NOMO-1 treated with DMSO at 0.1 percent for 48 hours (cell line): ENCODE measurements around the gene SCN9A.

Experiments used
- DNase-seq: peaks from one replicate; lab custom pipeline; 2025; ENCODE audit not compliant: unreplicated experiment; lab: John Stamatoyannopoulos, UW

Gene SCN9A

DNA sequence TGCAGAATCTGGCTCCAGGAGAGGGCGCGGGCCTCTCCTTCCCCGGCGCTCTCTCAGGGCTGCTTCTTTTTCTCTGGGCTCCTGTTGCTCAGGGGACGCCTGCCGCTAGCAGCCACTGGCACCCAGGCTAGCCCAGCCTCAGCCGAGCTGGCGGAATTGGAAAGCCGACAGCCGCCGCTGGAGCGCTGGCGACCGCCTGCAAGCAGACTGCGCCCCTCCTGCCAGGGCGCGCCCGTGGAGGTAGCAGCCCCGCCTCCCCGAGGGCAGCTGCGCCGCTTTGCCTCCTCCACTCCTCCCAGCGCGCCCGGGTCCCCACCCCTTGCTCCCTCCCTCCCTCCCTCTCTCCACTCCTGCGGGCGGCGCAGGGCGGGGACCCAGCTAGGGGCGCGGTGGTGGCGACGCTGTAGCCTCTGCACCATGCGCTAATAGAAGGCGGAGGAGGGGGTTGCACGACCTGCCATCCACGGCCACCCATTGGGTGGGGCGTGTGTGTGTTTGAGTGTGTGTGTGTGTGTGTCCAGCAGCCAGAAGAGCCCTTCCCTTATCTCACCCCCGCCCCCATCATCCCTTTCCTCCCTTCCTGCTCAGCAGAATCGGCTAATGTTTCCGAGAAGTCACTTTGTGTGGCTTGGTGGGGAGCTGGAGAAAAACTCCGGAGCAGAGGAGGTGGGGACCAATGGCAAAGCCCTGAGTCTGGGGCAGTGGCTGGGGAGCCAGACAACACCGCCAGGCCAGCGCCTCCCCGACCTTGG lies at the start of gene SCN9A:
Gene SCN9A (minus strand): TSS at position 209 of the 752 bp plus-strand sequence. CDS start 64,188 bp downstream, outside the sequence.
- DNase-seq: peak; percentile 6

GRCh38 chr2:166424841-166425240 lies 49.1 kb upstream of the SCN9A start:
- no peak for DNase-seq

DNA sequence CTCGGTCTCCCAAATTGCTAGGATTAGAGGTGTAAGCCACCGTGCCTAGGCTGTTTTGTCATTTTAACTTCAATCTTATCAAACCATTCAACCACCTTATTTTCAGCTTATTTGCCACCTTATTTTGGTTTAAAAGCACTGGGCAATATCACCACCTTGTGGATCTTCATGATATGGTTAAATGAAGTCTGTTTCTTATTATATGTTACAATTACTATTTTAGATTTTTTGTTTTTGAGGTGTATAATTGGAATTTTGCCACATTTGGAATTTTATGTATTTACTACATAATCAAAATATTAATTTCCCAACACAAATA lies 43.8 kb upstream of the SCN9A start:
- DNase-seq: no peak

DNA sequence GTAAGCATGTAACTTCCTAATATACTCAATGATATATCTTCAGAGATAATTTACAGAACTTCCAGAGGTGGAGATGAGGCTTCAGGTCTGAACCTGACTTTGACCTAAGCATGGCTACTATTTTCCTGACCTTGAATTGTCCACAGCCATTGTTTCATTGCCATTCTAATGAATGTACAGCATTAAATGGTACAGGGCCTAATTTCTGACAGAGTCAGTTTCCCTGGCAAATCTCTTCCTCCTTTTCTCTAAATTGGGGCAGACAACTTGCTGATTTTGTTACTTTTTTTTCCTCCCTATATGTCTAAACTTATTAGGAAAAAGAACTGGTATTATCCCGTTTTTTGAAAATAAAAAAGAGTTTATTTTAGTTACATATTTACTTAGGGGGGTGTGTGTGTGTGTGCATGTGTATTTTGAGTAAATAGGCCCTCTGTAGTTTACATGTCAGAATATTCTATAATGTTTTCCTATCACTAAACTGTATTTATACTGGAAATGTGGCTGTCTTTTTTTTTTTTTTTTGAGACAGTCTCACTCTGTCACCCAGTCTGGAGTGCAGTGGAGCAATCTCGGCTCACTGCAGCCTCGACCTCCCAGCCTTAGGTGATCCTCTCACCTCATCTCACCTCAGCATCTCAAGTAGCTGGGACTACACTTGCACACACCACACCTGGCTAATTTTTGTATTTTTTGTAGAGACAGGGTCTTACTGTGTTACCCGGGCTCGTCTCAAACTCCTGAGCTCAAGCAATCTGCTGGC lies 43.3 kb upstream of the SCN9A start:
- DNase-seq: no peak

DNA sequence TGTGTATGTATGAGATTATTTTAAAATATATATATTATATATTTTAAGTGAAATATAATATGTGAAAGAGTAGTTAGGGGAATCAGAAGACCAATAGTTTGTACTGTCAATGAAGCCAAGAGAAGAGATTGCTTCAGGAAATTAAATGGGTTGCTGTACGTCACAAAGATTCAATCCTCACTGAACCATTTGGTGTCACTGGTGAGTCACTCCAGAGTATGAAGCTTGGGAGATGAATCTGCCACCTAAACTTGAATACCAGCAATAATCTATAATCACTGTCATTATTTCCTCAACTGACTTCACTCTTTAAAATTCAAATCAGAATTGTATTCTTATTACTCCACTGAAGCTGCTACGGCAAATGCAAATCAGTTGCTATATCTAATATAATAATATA lies 41.9 kb upstream of the SCN9A start:
- peak; percentile 7 for DNase-seq

- DNase-seq: peak; percentile 48
Observed at GRCh38 chr2:166413255-166413654, 37.5 kb upstream of the SCN9A start.

DNA sequence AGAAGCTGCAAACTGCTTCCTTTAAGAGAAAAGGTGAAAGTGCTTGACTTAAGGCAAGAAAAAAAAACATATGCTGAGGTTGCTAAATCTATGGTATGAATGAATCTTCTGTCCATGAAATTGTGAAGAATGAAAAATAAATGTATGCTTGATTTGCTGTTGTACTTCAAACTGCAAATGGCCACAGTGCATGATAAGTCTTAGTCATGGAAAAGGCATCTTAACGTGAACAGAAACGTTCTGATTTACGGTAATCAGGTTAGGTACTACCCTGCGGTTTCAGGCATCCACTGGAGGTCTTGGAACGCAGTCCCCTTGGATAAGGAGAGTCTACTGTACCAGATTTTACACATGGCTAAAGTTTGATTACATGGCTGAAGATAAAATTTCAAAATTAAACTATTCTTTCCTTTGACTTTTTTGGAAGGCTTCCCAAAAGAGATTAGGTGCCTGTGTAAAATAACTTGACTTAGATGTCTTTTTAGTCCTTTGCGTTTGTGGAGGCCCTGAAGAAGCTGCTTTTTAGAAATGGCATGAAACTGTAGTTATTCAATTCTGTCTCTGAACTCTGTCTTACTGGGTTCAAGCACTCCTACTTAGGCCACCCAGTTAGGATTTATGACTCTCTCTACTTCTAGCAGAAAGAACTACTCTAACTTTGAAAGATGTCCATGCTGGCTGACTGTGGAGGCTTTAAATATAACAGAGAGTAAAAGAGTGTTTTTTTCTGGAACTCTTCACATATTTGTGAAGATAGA lies 35.9 kb upstream of the SCN9A start:
- DNase-seq: no peak

DNA sequence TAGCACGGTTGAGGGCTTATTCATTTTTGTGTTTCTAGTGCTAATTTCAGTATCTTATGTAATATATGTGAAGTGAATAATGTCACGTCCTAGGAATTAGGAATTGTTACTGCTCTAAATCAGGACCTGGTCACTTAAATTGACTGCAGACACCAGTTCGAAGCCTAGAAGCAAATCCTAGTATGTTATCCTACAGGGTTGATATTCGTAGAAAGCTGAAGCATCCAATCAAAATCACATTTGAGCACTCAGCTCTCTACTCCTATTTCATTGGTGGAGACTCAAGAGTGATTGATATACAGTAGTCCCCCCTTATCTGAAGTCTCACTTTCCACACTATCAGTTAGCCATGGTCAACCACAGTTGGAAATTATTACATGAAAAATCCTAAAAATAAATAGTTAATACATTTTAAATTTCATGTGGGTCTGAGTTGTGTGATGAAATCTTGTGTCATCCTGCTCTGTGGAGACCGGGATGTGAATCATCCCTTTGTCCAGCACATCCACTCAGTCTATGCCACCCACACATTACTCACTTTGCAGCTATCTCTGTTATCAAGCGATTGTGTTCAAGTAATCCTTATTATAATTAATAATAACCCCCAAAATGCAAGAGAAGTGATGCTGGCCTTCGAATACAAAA lies 35.2 kb upstream of the SCN9A start:
- DNase-seq: no peak

- DNase-seq: peak; percentile 11
Observed at GRCh38 chr2:166407746-166408145, 32.0 kb upstream of the SCN9A start.

GRCh38 chr2:166406374-166406773 lies 30.6 kb upstream of the SCN9A start:
- DNase-seq: no peak

GRCh38 chr2:166405569-166405926 lies 29.8 kb upstream of the SCN9A start:
- no peak for DNase-seq

- no peak for DNase-seq
Observed at GRCh38 chr2:166404831-166405568, 29.3 kb upstream of the SCN9A start.

DNA sequence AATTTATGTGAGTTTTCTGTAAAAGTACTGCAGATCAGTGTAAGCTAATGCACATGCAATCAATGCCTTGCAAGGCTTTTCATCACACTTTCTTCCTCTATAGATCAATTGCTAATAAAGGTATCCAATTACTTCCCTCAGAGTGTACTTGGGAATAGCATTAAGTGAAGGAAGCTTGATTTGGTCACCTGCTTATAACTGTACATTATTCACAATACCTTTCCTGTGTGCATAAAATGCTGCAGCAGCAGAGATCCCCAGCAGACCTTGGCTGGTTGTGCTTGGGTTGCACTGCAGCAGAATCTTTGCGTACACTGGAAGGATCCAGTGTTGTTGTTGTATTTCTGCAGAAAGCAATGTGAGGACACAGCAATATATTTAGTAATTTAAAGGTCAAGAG lies 18.5 kb upstream of the SCN9A start:
- DNase-seq: no peak

GRCh38 chr2:166393008-166393407 lies 17.3 kb upstream of the SCN9A start:
- no peak for DNase-seq

DNA sequence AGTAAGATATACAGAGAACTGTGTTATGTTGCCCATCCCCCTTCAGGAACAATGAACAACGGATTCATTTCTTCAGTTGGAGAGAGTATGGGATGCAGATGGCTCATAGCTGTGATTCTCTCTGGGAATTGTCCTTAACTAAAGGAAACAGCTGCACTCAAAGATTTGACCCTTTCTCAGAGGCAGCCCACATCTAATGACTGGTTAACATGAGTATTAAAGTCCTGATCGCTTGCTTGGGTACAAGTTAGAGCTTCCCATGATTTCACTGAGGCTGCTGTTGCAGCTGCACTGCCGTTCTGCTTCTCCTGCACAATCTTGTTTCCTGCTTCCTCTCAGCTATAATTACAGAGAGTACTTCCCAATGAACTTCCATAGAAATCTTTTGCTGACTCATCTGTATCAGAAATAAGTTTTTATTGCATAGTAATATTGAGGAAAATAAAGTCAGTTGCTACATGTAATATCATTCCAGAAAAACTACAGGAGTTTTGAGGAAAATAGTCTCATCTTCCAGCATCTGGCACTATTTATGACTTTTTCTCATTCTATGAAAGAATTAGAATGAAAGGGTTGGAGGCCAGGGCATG lies 12.8 kb upstream of the SCN9A start:
- DNase-seq: no peak

- DNase-seq: no peak
Observed at GRCh38 chr2:166385313-166385712, 9.6 kb upstream of the SCN9A start.

GRCh38 chr2:166384774-166385173 lies 9.0 kb upstream of the SCN9A start:
- peak; percentile 12 for DNase-seq

DNA sequence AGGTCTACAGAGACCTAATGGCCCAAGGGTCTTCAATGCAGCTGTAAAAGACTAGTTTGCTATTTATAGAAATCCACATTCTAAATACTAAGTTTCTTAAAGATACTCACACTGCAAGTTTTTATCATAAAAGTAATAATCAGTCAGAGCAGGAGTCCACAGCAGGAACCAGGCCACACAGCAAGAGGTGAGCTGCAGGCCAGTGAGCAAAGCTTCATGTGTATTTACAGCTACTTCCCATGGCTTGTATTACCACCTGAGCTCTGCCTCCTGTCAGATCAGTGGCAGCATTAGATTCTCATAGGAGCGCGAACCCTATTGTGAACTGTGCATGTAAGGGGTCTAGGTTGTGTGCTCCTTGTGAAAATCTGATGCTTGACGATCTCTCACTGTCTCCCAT lies 6.7 kb upstream of the SCN9A start:
- no peak for DNase-seq

DNA sequence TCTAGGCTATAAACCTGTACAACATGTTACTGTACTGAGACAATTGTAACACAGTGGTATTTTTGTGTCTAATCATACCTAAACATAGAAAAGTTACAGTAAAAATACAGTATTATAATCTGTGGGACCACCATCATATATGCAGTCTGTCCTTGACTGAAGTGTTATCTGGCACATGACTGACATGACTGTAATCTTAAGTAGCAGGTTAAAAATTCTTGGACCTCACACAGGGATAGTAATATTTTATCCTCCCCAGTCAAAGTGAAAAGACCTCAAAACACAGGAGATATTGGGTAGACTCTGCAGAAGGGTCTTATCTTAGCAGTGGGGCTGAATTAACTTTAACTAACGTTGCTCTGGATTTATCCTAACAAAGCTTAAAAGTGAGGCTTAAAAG lies 4.9 kb upstream of the SCN9A start:
- no peak for DNase-seq

GRCh38 chr2:166376873-166377272 lies 1.1 kb upstream of the SCN9A start:
- DNase-seq: no peak

GRCh38 chr2:166376488-166376828 lies 714 bp upstream of the SCN9A start:
- no peak for DNase-seq
